Measurements from ENCODE around the gene LPAR2. TPM values are rescaled to one million over a fixed set of nuclear protein-coding genes. Genes with fewer than 3 reads are reported as not detected.
A peak's percentile ranks its signal among the peaks of the same experiment; 100 is the strongest.

LPAR2 gene
- total RNA-seq, 1 donor = 0.72 TPM

DNA sequence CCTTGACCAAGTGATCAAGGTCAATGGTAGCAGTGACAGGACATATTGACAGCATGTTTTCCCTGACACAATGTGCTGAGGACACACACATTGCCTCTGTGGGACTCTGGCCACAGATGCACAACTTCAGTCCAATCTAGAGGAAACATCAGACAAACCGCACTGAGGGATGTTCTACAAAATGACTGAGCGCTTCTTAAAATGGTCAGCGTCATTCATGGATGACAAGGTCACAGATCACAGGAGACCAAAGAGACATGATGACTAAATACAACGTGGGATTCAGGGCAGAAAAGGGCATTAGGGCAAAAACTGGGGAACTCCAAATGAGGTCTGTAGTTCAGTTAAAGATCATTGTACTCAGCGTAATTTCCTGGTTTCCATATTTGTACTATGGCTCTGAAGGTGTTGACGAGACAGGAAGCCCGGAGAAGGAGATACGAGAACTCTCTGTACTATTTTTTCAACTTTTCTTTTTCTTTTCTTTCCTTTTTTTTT is 30.2 kb downstream of the LPAR2 start:
- peak; percentile 17 for DNase-seq (ENCODE audit: insufficient read length, low spot score, missing footprints)
- Histone ChIP-seq H3K36me3 (ENCODE audit: insufficient read depth, low read length) (no peaks in the 10 kb centered on the region), H3K4me1 (ENCODE audit: insufficient read depth, low read length) (peaks cover 10% of the 10 kb centered on the region), H3K4me3 (ENCODE audit: insufficient read depth, low read length) (no peak overlapping the region), H3K79me2 (ENCODE audit: insufficient read depth, low read length) (no peaks in the 10 kb centered on the region), H3K9me3 (ENCODE audit: low read depth, low read length) (no peaks in the 10 kb centered on the region), H4K20me1 (ENCODE audit: insufficient read depth, low read length) (no peaks in the 10 kb centered on the region), H2AFZ (ENCODE audit: low read length) (no peak overlapping the region), H3K27me3 (ENCODE audit: insufficient read depth, low read length) (no peaks in the 10 kb centered on the region), H3K27ac (ENCODE audit: low read depth, low read length) (no peak overlapping the region), H3K4me2 (ENCODE audit: insufficient read depth, low read length) (no peak overlapping the region)
- TF ChIP-seq CTCF (IDR thresholded peaks at IDR 0.05; ENCODE audit: extremely low read depth, low read depth, low read length) = no peak

- TF ChIP-seq CTCF (IDR thresholded peaks at IDR 0.05; ENCODE audit: extremely low read depth, low read depth, low read length) = no peak
- Histone ChIP-seq H3K4me2 (ENCODE audit: insufficient read depth, low read length) (peak overlapping the region; percentile 46), H3K4me1 (ENCODE audit: insufficient read depth, low read length) (peaks cover 23% of the 10 kb centered on the region), H2AFZ (ENCODE audit: low read length) (peak overlapping the region; percentile 32), H3K4me3 (ENCODE audit: insufficient read depth, low read length) (no peak overlapping the region), H3K36me3 (ENCODE audit: insufficient read depth, low read length) (no peaks in the 10 kb centered on the region), H3K79me2 (ENCODE audit: insufficient read depth, low read length) (no peaks in the 10 kb centered on the region), H4K20me1 (ENCODE audit: insufficient read depth, low read length) (no peaks in the 10 kb centered on the region), H3K27me3 (ENCODE audit: insufficient read depth, low read length) (no peaks in the 10 kb centered on the region), H3K9me3 (ENCODE audit: low read depth, low read length) (no peaks in the 10 kb centered on the region), H3K27ac (ENCODE audit: low read depth, low read length) (peak overlapping the region; percentile 31)
- DNase-seq (ENCODE audit: insufficient read length, low spot score, missing footprints) = peak; percentile 87
Observed at GRCh38 chr19:19595171-19595701, 32.8 kb downstream of the LPAR2 start.

- peaks cover 23% of the 10 kb centered on the region for H3K4me1 ChIP-seq (ENCODE audit: insufficient read depth, low read length)
- H3K4me2 ChIP-seq (ENCODE audit: insufficient read depth, low read length) = no peak overlapping the region
- DNase-seq (ENCODE audit: insufficient read length, low spot score, missing footprints) = no peak
- no peaks in the 10 kb centered on the region for H4K20me1 ChIP-seq (ENCODE audit: insufficient read depth, low read length)
- TF ChIP-seq CTCF (IDR thresholded peaks at IDR 0.05; ENCODE audit: extremely low read depth, low read depth, low read length) = no peak
- H3K27ac ChIP-seq (ENCODE audit: low read depth, low read length) = no peak overlapping the region
- H3K27me3 ChIP-seq (ENCODE audit: insufficient read depth, low read length) = no peaks in the 10 kb centered on the region
- no peaks in the 10 kb centered on the region for H3K9me3 ChIP-seq (ENCODE audit: low read depth, low read length)
- H3K4me3 ChIP-seq (ENCODE audit: insufficient read depth, low read length) = no peak overlapping the region
- no peak overlapping the region for H2AFZ ChIP-seq (ENCODE audit: low read length)
- no peaks in the 10 kb centered on the region for H3K36me3 ChIP-seq (ENCODE audit: insufficient read depth, low read length)
- H3K79me2 ChIP-seq (ENCODE audit: insufficient read depth, low read length) = no peaks in the 10 kb centered on the region
Observed at GRCh38 chr19:19594381-19594780, 33.6 kb downstream of the LPAR2 start.

- no peak for TF ChIP-seq CTCF (IDR thresholded peaks at IDR 0.05; ENCODE audit: extremely low read depth, low read depth, low read length)
- no peak for DNase-seq (ENCODE audit: insufficient read length, low spot score, missing footprints)
- Histone ChIP-seq H3K4me1 (ENCODE audit: insufficient read depth, low read length) (peaks cover 23% of the 10 kb centered on the region), H3K4me3 (ENCODE audit: insufficient read depth, low read length) (no peak overlapping the region), H3K9me3 (ENCODE audit: low read depth, low read length) (no peaks in the 10 kb centered on the region), H3K27me3 (ENCODE audit: insufficient read depth, low read length) (no peaks in the 10 kb centered on the region), H4K20me1 (ENCODE audit: insufficient read depth, low read length) (no peaks in the 10 kb centered on the region), H3K27ac (ENCODE audit: low read depth, low read length) (no peak overlapping the region), H3K4me2 (ENCODE audit: insufficient read depth, low read length) (no peak overlapping the region), H3K36me3 (ENCODE audit: insufficient read depth, low read length) (no peaks in the 10 kb centered on the region), H2AFZ (ENCODE audit: low read length) (no peak overlapping the region), H3K79me2 (ENCODE audit: insufficient read depth, low read length) (no peaks in the 10 kb centered on the region)
Observed at GRCh38 chr19:19592690-19593089, 35.3 kb downstream of the LPAR2 start.
